HEK293 (cell line): Measurements from ENCODE around the gene EDNRB.

Experiments
- CTCF ChIP-seq: fragments of 450-650 bp; formaldehyde crosslinking; IDR thresholded peaks from 2 replicates; pipeline ENCODE4 v1.5.1; 2016; ENCODE audit warnings: missing biosample characterization, missing genetic modification characterization
- ZBTB11 ChIP-seq: fragments of 450-650 bp; formaldehyde crosslinking; conservative IDR thresholded peaks from 2 replicates; pipeline ENCODE4 v1.5.1; 2016; ENCODE audit warnings: low read depth, missing biosample characterization, missing genetic modification characterization
- ZBTB44 ChIP-seq: fragments of 450-650 bp; IDR thresholded peaks from 2 replicates; pipeline ENCODE4 v1.5.1; 2018; ENCODE audit warnings: missing biosample characterization, mild to moderate bottlenecking, missing genetic modification characterization
- ZNF10 ChIP-seq: fragments of 450-650 bp; formaldehyde crosslinking; IDR thresholded peaks from 2 replicates; pipeline ENCODE4 v1.5.1; 2017; ENCODE audit warnings: missing biosample characterization, missing genetic modification characterization
- ZNF175 ChIP-seq: fragments of 450-650 bp; formaldehyde crosslinking; IDR thresholded peaks from 2 replicates; pipeline ENCODE4 v1.5.1; 2016; ENCODE audit warnings: missing biosample characterization, missing genetic modification characterization
- ZNF274 ChIP-seq, 2 experiments: fragments of 200-500 bp in 1 of 2; fragments of 450-650 bp in 1 of 2; sonication (Bioruptor generic) in 1 of 2; formaldehyde crosslinking in 1 of 2; IDR thresholded peaks; 2 replicates each; pipeline versions ENCODE4 v1.5.1 to v1.6.1; 2014 to 2016; ENCODE audit warnings: borderline replicate concordance in 1 of 2, inconsistent platforms in 1 of 2, low read length in 1 of 2, missing biosample characterization in 1 of 2, missing genetic modification characterization in 1 of 2
- ZNF292 ChIP-seq: fragments of 450-650 bp; formaldehyde crosslinking; IDR thresholded peaks from 2 replicates; pipeline ENCODE4 v1.5.1; 2016; ENCODE audit warnings: low read depth, missing biosample characterization, missing genetic modification characterization, borderline replicate concordance
- ZNF362 ChIP-seq: fragments of 450-650 bp; formaldehyde crosslinking; IDR thresholded peaks from 2 replicates; pipeline ENCODE4 v1.5.1; 2016; ENCODE audit warnings: missing biosample characterization, missing genetic modification characterization
- ZNF792 ChIP-seq: fragments of 450-650 bp; formaldehyde crosslinking; IDR thresholded peaks from 2 replicates; pipeline ENCODE4 v1.5.1; 2016; ENCODE audit warnings: missing biosample characterization, missing genetic modification characterization

GRCh38 chr13:77896977-77897376 lies 21.7 kb downstream of the EDNRB start:
- TF ChIP-seq ZNF362 (tag by site-specific recombination) (no peak), ZNF10 (tag by site-specific recombination) (no peak), CTCF (tag by site-specific recombination) (no peak), ZBTB11 (tag by site-specific recombination) (no peak), ZNF792 (no peak), ZBTB44 (tag by site-specific recombination) (no peak), ZNF175 (tag by site-specific recombination) (no peak), ZNF292 (tag by site-specific recombination) (no peak), ZNF274 (IDR thresholded peaks at IDR 0.05; ENCODE audit: low read length) (no peak), ZNF274 (tag by site-specific recombination; IDR thresholded peaks at IDR 0.05; ENCODE audit: borderline replicate concordance) (no peak)
